Measurements from ENCODE around the gene AIPL1.

The AIPL1 gene

GRCh38 chr17:6448473-6448872 lies 13.6 kb upstream of the AIPL1 start:
- no peak for DNase-seq

GRCh38 chr17:6446516-6447100 lies 11.7 kb upstream of the AIPL1 start:
- DNase-seq = no peak

GRCh38 chr17:6444571-6445335 lies 9.8 kb upstream of the AIPL1 start:
- DNase-seq = no peak

GRCh38 chr17:6443692-6444570 lies 9.0 kb upstream of the AIPL1 start, which contains the start of gene PIMREG:
Gene PIMREG, plus strand, starts transcription at chr17:6444455. Its CDS starts 656 bp downstream, at chr17:6445111.
- DNase-seq = peak; percentile 95

- DNase-seq = no peak
Measured at GRCh38 chr17:6442775-6443174, 7.9 kb upstream of the AIPL1 start.

GRCh38 chr17:6439951-6440350 lies 5.0 kb upstream of the AIPL1 start:
- no peak for DNase-seq

- DNase-seq = no peak
Measured at GRCh38 chr17:6437956-6438355, 3.0 kb upstream of the AIPL1 start.

- no peak for DNase-seq
Measured at GRCh38 chr17:6437466-6437865, 2.5 kb upstream of the AIPL1 start.

- peak; percentile 68 for DNase-seq
Measured at GRCh38 chr17:6435968-6436367, 1.0 kb upstream of the AIPL1 start.

GRCh38 chr17:6430769-6431168 lies 4.2 kb downstream of the AIPL1 start:
- no peak for DNase-seq

- no peak for DNase-seq
Measured at GRCh38 chr17:6429266-6429665, 5.7 kb downstream of the AIPL1 start.

GRCh38 chr17:6428207-6428965 lies 6.5 kb downstream of the AIPL1 start:
- DNase-seq = no peak

GRCh38 chr17:6427279-6427781 lies 7.6 kb downstream of the AIPL1 start:
- peak; percentile 81 for DNase-seq

- DNase-seq = no peak
Measured at GRCh38 chr17:6426356-6427101, 8.4 kb downstream of the AIPL1 start.

GRCh38 chr17:6425407-6425806 lies 9.5 kb downstream of the AIPL1 start:
- DNase-seq = no peak

GRCh38 chr17:6423931-6424330 lies 11.0 kb downstream of the AIPL1 start:
- DNase-seq = no peak

- no peak for DNase-seq
Measured at GRCh38 chr17:6422654-6423241, 12.2 kb downstream of the AIPL1 start.

GRCh38 chr17:6421700-6422604 lies 13.0 kb downstream of the AIPL1 start:
- DNase-seq = peak; percentile 82

GRCh38 chr17:6420173-6420641 lies 14.7 kb downstream of the AIPL1 start:
- peak; percentile 9 for DNase-seq

GRCh38 chr17:6415616-6416015 lies 19.3 kb downstream of the AIPL1 start:
- no peak for DNase-seq
